Keratinocyte (primary cell): ENCODE data around the gene KANSL1.

Experiments used
- CTCF ChIP-seq, 3 experiments: IDR thresholded peaks in 1 of 3; conservative IDR thresholded peaks in 1 of 3; optimal IDR thresholded peaks in 1 of 3; 2 replicates in 2 of 3; 3 replicates in 1 of 3; pipeline versions ENCODE3 to v1.5.1; 2011; ENCODE audit warnings: low read length in 3 of 3, mild to moderate bottlenecking in 3 of 3, moderate library complexity in 2 of 3, control low read depth in 1 of 3, inconsistent platforms in 1 of 3; ENCODE audit not compliant: insufficient read depth in 2 of 3; ENCODE audit errors: extremely low read depth in 1 of 3
- EZH2 ChIP-seq: IDR thresholded peaks from one replicate; pipeline ENCODE4 v1.6.1; 2012; ENCODE audit warnings: inconsistent platforms, mild to moderate bottlenecking, low read length, moderate library complexity

DNA sequence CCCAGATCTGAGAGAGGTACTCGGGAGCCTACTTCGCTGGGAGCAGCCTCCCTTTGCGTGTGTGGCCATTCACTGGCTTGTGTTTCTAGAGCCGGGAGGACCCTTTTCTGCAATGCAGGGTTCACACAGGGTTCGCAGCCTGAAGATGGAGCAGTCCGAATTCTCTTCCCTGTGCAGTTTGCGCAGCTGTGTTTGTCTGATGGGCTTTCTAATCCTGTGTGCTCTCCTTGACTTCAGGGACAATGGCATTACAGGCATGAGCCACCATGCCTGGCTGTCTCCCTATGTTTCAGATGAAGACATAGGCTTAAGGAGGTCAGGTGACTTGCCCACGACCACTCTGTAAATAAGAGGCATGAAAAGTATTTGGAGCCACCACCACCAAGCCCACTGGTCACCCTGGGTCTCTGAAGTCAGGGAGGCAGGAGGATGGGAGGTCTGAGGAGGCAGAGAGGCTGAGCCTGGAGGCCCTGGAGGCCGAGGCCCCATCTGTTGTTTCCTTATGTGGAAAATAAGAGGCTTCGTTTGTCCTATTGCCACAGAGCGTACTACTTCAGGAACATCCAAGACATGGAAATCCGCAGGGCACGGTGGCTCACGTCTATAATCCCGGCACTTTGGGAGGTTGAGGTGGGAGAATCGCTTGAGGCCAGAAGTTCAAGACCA is 199.1 kb downstream of the KANSL1 start:
- no peak for TF ChIP-seq CTCF (optimal IDR thresholded peaks at IDR 0.05 in 1 of 3, IDR thresholded peaks at IDR 0.05 in 1 of 3, conservative IDR thresholded peaks at IDR 0.05 in 1 of 3; ENCODE audit: extremely low read depth in 1 of 3, insufficient read depth in 2 of 3, low read length in 3 of 3)
- no peak for TF ChIP-seq EZH2
